ENCODE measurements around the gene FILIP1.

- TF ChIP-seq CTCF (IDR thresholded peaks at IDR 0.05) (no peak), POLR2A (IDR thresholded peaks at IDR 0.05) (no peak), POLR2AphosphoS5 (IDR thresholded peaks at IDR 0.05) (no peak)
Observed at GRCh38 chr6:75363304-75363703, 130.3 kb downstream of the FILIP1 start.

All from suprapubic skin (tissue), 4 donors.